ENCODE data around the gene ATP6V1G1.
"Not testable (repeated sequence)": the region's sequence is repeated elsewhere in the genome, so short reads cannot be mapped to it uniquely, and the experiment has no call there.

Gene ATP6V1G1

DNA sequence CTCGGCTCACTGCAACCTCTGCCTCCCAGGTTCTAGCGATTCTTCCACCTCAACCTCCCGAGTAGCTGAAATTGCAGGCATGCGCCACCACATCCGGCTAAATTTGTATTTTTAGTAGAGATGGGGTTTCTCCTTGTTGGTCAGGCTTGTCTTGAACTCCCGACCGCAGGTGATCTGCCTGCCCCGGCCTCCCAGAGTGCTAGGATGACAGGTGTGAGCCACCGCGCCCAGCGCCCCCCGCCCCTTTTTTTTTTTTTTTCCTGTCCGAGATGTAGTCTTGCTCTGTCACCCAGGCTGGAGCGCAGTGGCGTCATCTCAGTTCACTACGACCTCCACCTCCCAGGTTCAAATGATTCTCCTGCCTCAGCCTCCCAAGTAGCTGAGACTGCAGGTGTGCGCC is 6.6 kb downstream of the ATP6V1G1 start:
- H3K9me3 ChIP-seq (ENCODE audit: severe bottlenecking), result no peaks in the 10 kb centered on the region
- ATAC-seq (ENCODE audit: low read depth) (no peak), DNase-seq (ENCODE audit: low spot score) (no peak)
- H3K4me1 ChIP-seq (ENCODE audit: insufficient read depth, poor library complexity, severe bottlenecking), result peaks cover 25% of the 10 kb centered on the region
- peaks cover 67% of the 10 kb centered on the region for H3K36me3 ChIP-seq (ENCODE audit: low read depth)
- no peaks in the 10 kb centered on the region for H3K27me3 ChIP-seq (ENCODE audit: insufficient read depth, poor library complexity, severe bottlenecking)
- no peak for TF ChIP-seq CTCF (IDR thresholded peaks at IDR 0.05; ENCODE audit: poor library complexity, severe bottlenecking)
- H3K27ac ChIP-seq (ENCODE audit: poor library complexity, severe bottlenecking), result no peak overlapping the region
- H3K4me3 ChIP-seq (ENCODE audit: severe bottlenecking), result no peak overlapping the region

DNA sequence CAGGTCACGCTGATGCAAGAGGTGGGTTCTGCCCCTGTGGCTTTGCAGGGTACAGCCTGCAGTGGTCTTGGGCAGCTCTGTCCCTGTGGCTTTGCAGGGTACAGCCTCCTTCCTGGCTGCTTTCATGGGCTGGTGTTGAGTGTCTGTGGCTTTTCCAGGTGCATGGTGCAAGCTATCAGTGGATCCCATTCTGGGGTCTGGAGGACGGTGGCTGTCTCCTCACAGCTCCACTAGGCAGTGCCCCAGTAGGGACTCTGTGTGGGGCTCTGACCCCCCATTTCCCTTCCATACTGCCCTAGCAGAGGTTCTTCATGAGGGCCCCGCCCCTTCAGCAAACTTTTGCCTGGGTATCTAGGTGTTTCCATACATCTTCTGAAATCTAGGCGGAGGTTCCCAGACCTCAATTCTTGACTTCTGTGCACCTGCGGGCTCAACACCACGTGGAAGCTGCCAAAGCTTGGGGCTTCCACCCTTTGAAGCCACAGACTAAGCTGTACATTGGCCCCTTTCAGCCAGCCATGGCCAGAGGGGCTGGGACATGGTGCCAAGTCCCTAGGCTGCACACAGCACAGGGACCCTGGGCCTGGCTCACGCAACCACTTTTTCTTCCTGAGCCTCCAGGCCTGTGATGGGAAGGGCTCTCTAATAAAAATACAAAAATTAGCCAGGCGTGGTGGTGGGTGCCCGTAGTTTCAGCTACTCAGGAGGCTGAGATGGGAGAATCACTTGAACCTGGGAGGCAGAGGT is 13.1 kb downstream of the ATP6V1G1 start:
- not testable (repeated sequence) for H3K4me1 ChIP-seq (ENCODE audit: insufficient read depth, poor library complexity, severe bottlenecking); H3K4me3 ChIP-seq (ENCODE audit: severe bottlenecking); ATAC-seq (ENCODE audit: low read depth); H3K27ac ChIP-seq (ENCODE audit: poor library complexity, severe bottlenecking); H3K27me3 ChIP-seq (ENCODE audit: insufficient read depth, poor library complexity, severe bottlenecking); H3K9me3 ChIP-seq (ENCODE audit: severe bottlenecking); DNase-seq (ENCODE audit: low spot score)
- H3K36me3 ChIP-seq (ENCODE audit: low read depth), result peaks cover 31% of the 10 kb centered on the region

DNA sequence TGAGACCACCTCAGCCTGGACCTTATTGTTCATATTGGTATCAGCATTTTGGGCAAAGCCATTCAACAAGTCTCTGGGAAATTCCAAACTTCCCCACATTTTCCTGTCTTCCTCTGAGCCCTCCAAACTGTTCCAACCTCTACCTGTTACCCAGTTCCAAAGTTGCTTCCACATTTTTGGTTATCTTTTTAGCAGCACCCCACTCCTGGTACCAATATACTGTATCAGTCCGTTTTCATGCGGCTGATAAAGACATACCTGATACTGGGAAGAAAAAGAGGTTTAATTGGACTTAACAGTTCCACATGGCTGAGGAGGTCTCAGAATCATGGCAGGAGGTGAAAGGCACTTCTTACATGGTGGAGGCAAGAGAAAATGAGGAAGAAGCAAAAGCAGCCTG is 14.2 kb downstream of the ATP6V1G1 start:
- not testable (repeated sequence) for ATAC-seq (ENCODE audit: low read depth); H3K27ac ChIP-seq (ENCODE audit: poor library complexity, severe bottlenecking); H3K4me1 ChIP-seq (ENCODE audit: insufficient read depth, poor library complexity, severe bottlenecking); H3K27me3 ChIP-seq (ENCODE audit: insufficient read depth, poor library complexity, severe bottlenecking); DNase-seq (ENCODE audit: low spot score); H3K9me3 ChIP-seq (ENCODE audit: severe bottlenecking); H3K4me3 ChIP-seq (ENCODE audit: severe bottlenecking)
- H3K36me3 ChIP-seq (ENCODE audit: low read depth), result peaks cover 23% of the 10 kb centered on the region

GRCh38 chr9:114602620-114603019 is 15.1 kb downstream of the ATP6V1G1 start:
- Histone ChIP-seq H3K4me1 (ENCODE audit: insufficient read depth, poor library complexity, severe bottlenecking) (peaks cover 5% of the 10 kb centered on the region), H3K36me3 (ENCODE audit: low read depth) (peaks cover 17% of the 10 kb centered on the region), H3K27me3 (ENCODE audit: insufficient read depth, poor library complexity, severe bottlenecking) (no peaks in the 10 kb centered on the region), H3K27ac (ENCODE audit: poor library complexity, severe bottlenecking) (no peak overlapping the region), H3K9me3 (ENCODE audit: severe bottlenecking) (peaks cover 4% of the 10 kb centered on the region), H3K4me3 (ENCODE audit: severe bottlenecking) (no peak overlapping the region)
- ATAC-seq (ENCODE audit: low read depth) (no peak), DNase-seq (ENCODE audit: low spot score) (no peak)
- no peak for TF ChIP-seq CTCF (IDR thresholded peaks at IDR 0.05; ENCODE audit: poor library complexity, severe bottlenecking)

GRCh38 chr9:114603248-114603647 is 15.7 kb downstream of the ATP6V1G1 start:
- H3K27me3 ChIP-seq (ENCODE audit: insufficient read depth, poor library complexity, severe bottlenecking), result no peaks in the 10 kb centered on the region
- TF ChIP-seq CTCF (IDR thresholded peaks at IDR 0.05; ENCODE audit: poor library complexity, severe bottlenecking), result no peak
- no peak for DNase-seq (ENCODE audit: low spot score)
- H3K4me1 ChIP-seq (ENCODE audit: insufficient read depth, poor library complexity, severe bottlenecking), result peaks cover 5% of the 10 kb centered on the region
- H3K4me3 ChIP-seq (ENCODE audit: severe bottlenecking), result no peak overlapping the region
- peaks cover 12% of the 10 kb centered on the region for H3K36me3 ChIP-seq (ENCODE audit: low read depth)
- peaks cover 4% of the 10 kb centered on the region for H3K9me3 ChIP-seq (ENCODE audit: severe bottlenecking)
- no peak overlapping the region for H3K27ac ChIP-seq (ENCODE audit: poor library complexity, severe bottlenecking)
- ATAC-seq (ENCODE audit: low read depth), result 0 out of 3 replicates have a peak, but pooled peaks have one; percentile 15

- H3K9me3 ChIP-seq (ENCODE audit: severe bottlenecking), result peaks cover 4% of the 10 kb centered on the region
- H3K27me3 ChIP-seq (ENCODE audit: insufficient read depth, poor library complexity, severe bottlenecking), result no peaks in the 10 kb centered on the region
- H3K27ac ChIP-seq (ENCODE audit: poor library complexity, severe bottlenecking), result no peak overlapping the region
- no peak for DNase-seq (ENCODE audit: low spot score)
- peaks cover 5% of the 10 kb centered on the region for H3K4me1 ChIP-seq (ENCODE audit: insufficient read depth, poor library complexity, severe bottlenecking)
- H3K4me3 ChIP-seq (ENCODE audit: severe bottlenecking), result no peak overlapping the region
- H3K36me3 ChIP-seq (ENCODE audit: low read depth), result 0 out of 2 replicates have a peak, but pooled peaks cover 2% of the 10 kb centered on the region
- no peak for ATAC-seq (ENCODE audit: low read depth)
- no peak for TF ChIP-seq CTCF (IDR thresholded peaks at IDR 0.05; ENCODE audit: poor library complexity, severe bottlenecking)
Measured at GRCh38 chr9:114604989-114605388, 17.4 kb downstream of the ATP6V1G1 start.

All from RWPE2 (cell line).